DOHH2 (cell line): ENCODE results near the gene EVC2.

Experiments used
- H3F3A ChIP-seq: fragments of 200-600 bp; sonication (generic), shearing (Covaris generic); 2 replicates; pipeline ENCODE4 v1.6.0; 2016; ENCODE audit warnings: antibody characterized with exemption, mild to moderate bottlenecking; ENCODE audit not compliant: control insufficient read depth, insufficient read depth
- H3K27ac ChIP-seq: fragments of 200-600 bp; sonication (generic); 2 replicates; pipeline ENCODE4 v1.5.1; 2014; ENCODE audit warnings: low read depth, mild to moderate bottlenecking, low read length, moderate library complexity
- H3K27me3 ChIP-seq: fragments of 200-600 bp; sonication (generic); 2 replicates; pipeline ENCODE4 v1.6.1; 2014; ENCODE audit warnings: mild to moderate bottlenecking, low read length, mixed read lengths; ENCODE audit not compliant: control insufficient read depth
- H3K36me3 ChIP-seq: fragments of 200-600 bp; sonication (generic); 2 replicates; pipeline ENCODE4 v1.6.1; 2014; ENCODE audit warnings: mild to moderate bottlenecking, low read length, moderate library complexity, mixed read lengths; ENCODE audit not compliant: control insufficient read depth
- H3K4me1 ChIP-seq: fragments of 200-600 bp; sonication (generic); 2 replicates; pipeline ENCODE4 v1.6.1; 2014; ENCODE audit warnings: mild to moderate bottlenecking, low read length, mixed read lengths; ENCODE audit not compliant: control insufficient read depth
- H3K4me2 ChIP-seq: fragments of 200-600 bp; sonication (generic); 2 replicates; pipeline ENCODE4 v1.6.0; 2014; ENCODE audit warnings: mild to moderate bottlenecking, low read length, moderate library complexity
- H3K4me3 ChIP-seq: fragments of 200-600 bp; sonication (generic); 2 replicates; pipeline ENCODE4 v1.5.1; 2014; ENCODE audit warnings: mild to moderate bottlenecking, low read length, mixed read lengths
- H3K79me2 ChIP-seq: fragments of 200-600 bp; sonication (generic); 2 replicates; pipeline ENCODE4 v1.6.1; 2014; ENCODE audit warnings: mild to moderate bottlenecking, low read length, mixed read lengths; ENCODE audit not compliant: control insufficient read depth
- H3K9me2 ChIP-seq: fragments of 200-600 bp; sonication (generic); replicated peaks from 2 replicates; pipeline ENCODE4 v1.6.1; 2014; ENCODE audit warnings: mild to moderate bottlenecking, low read length, mixed read lengths; ENCODE audit not compliant: control insufficient read depth
- H3K9me3 ChIP-seq: fragments of 200-600 bp; sonication (generic); 2 replicates; pipeline ENCODE4 v1.6.1; 2014; ENCODE audit warnings: antibody characterized with exemption, low read length, mixed read lengths; ENCODE audit not compliant: control insufficient read depth, insufficient read depth
- H4K20me1 ChIP-seq: fragments of 200-600 bp; sonication (generic); 2 replicates; pipeline ENCODE4 v1.6.0; 2014; ENCODE audit warnings: low read depth, mild to moderate bottlenecking, antibody characterized with exemption, low read length, moderate library complexity; ENCODE audit not compliant: control insufficient read depth, insufficient read depth
- CTCF ChIP-seq: fragments of 200-600 bp; sonication (generic); IDR thresholded peaks from one replicate; pipeline ENCODE4 v1.5.1; 2014; ENCODE audit warnings: antibody characterized with exemption, mild to moderate bottlenecking, low read depth, low read length; ENCODE audit not compliant: poor library complexity, severe bottlenecking
- EZH2phosphoT487 ChIP-seq: fragments of 200-600 bp; sonication (generic); IDR thresholded peaks from 2 replicates; pipeline ENCODE4 v1.6.1; 2017; ENCODE audit warnings: borderline replicate concordance, mild to moderate bottlenecking, antibody characterized with exemption, low read length, moderate library complexity, mixed read lengths

The EVC2 gene

GRCh38 chr4:5746829-5747737 is 38.7 kb upstream of the EVC2 start:
- Histone ChIP-seq H3K79me2 (no peaks in the 10 kb centered on the region), H3K4me2 (no peak overlapping the region), H3K36me3 (no peaks in the 10 kb centered on the region), H3K27ac (no peak overlapping the region), H4K20me1 (no peaks in the 10 kb centered on the region), H3F3A (no peaks in the 10 kb centered on the region), H3K9me2 (no peaks in the 10 kb centered on the region; the same call in 1 of the 2 replicates), H3K27me3 (no peaks in the 10 kb centered on the region), H3K9me3 (no peaks in the 10 kb centered on the region), H3K4me1 (no peaks in the 10 kb centered on the region), H3K4me3 (no peak overlapping the region)
- TF ChIP-seq EZH2phosphoT487 (no peak), CTCF (no peak)

GRCh38 chr4:5746250-5746649 is 37.9 kb upstream of the EVC2 start:
- Histone ChIP-seq H3K4me1 (no peaks in the 10 kb centered on the region), H3K79me2 (no peaks in the 10 kb centered on the region), H3K9me3 (no peaks in the 10 kb centered on the region), H3K27me3 (no peaks in the 10 kb centered on the region), H4K20me1 (no peaks in the 10 kb centered on the region), H3F3A (no peaks in the 10 kb centered on the region), H3K9me2 (no peaks in the 10 kb centered on the region; the same call in 1 of the 2 replicates), H3K4me3 (no peak overlapping the region), H3K27ac (no peak overlapping the region), H3K36me3 (no peaks in the 10 kb centered on the region), H3K4me2 (no peak overlapping the region)
- TF ChIP-seq EZH2phosphoT487: no peak

GRCh38 chr4:5742968-5743367 is 34.6 kb upstream of the EVC2 start:
- no peaks in the 10 kb centered on the region for H3F3A ChIP-seq
- TF ChIP-seq CTCF (no peak), EZH2phosphoT487 (no peak)
- H3K36me3 ChIP-seq: no peaks in the 10 kb centered on the region
- no peaks in the 10 kb centered on the region for H4K20me1 ChIP-seq
- no peaks in the 10 kb centered on the region for H3K27me3 ChIP-seq
- no peaks in the 10 kb centered on the region for H3K4me1 ChIP-seq
- H3K27ac ChIP-seq: no peak overlapping the region
- H3K4me3 ChIP-seq: no peak overlapping the region
- no peaks in the 10 kb centered on the region for H3K79me2 ChIP-seq
- no peak overlapping the region for H3K4me2 ChIP-seq
- no peaks in the 10 kb centered on the region for H3K9me3 ChIP-seq
- no peaks in the 10 kb centered on the region; the same call in 1 of the 2 replicates for H3K9me2 ChIP-seq

- H3K27ac ChIP-seq: no peak overlapping the region
- H3K36me3 ChIP-seq: no peaks in the 10 kb centered on the region
- no peaks in the 10 kb centered on the region; the same call in 1 of the 2 replicates for H3K9me2 ChIP-seq
- no peaks in the 10 kb centered on the region for H3K4me1 ChIP-seq
- no peaks in the 10 kb centered on the region for H3K9me3 ChIP-seq
- no peaks in the 10 kb centered on the region for H4K20me1 ChIP-seq
- no peaks in the 10 kb centered on the region for H3K79me2 ChIP-seq
- H3K4me2 ChIP-seq: no peak overlapping the region
- no peak overlapping the region for H3K4me3 ChIP-seq
- TF ChIP-seq CTCF: no peak
- no peak for TF ChIP-seq EZH2phosphoT487
- no peaks in the 10 kb centered on the region for H3K27me3 ChIP-seq
- no peaks in the 10 kb centered on the region for H3F3A ChIP-seq
Measured at GRCh38 chr4:5742388-5742787, 34.0 kb upstream of the EVC2 start.
